Stimulated activated CD8-positive, alpha-beta memory T cell treated with anti-CD3 and anti-CD28 coated beads, Interleukin-7, amount 100 ng/mL, for 1 hour (primary cell): Measurements from ENCODE around the gene HDAC2.
"Not testable (repeated sequence)": the region's sequence is repeated elsewhere in the genome, so short reads cannot be mapped to it uniquely, and the experiment has no call there.

Experiments
- DNase-seq, 2 donors: peaks; one replicate each; pipeline ENCODE4 v3.0.0-alpha.2; 2020; ENCODE audit warnings: low read depth in 2 of 2

Gene HDAC2

GRCh38 chr6:113970805-113971676 lies at the start of gene HDAC2:
TSS of gene HDAC2 (minus strand) at chr6:113971148. CDS start at chr6:113970908, 240 bp downstream.
- DNase-seq = peak; percentile 73 to 75

- DNase-seq = no peak
Observed at GRCh38 chr6:114020196-114020595, 49.2 kb upstream of the HDAC2 start.

GRCh38 chr6:114017146-114017545 lies 46.2 kb upstream of the HDAC2 start:
- DNase-seq = not testable (repeated sequence)

GRCh38 chr6:114014106-114014505 lies 43.2 kb upstream of the HDAC2 start:
- not testable (repeated sequence) for DNase-seq

- DNase-seq = not testable (repeated sequence)
Observed at GRCh38 chr6:114011486-114011885, 40.5 kb upstream of the HDAC2 start.

GRCh38 chr6:114010540-114010939 lies 39.6 kb upstream of the HDAC2 start:
- DNase-seq = no peak

- DNase-seq = no peak
Observed at GRCh38 chr6:114009192-114009591, 38.2 kb upstream of the HDAC2 start.

GRCh38 chr6:114008331-114008730 lies 37.4 kb upstream of the HDAC2 start:
- DNase-seq = no peak

- no peak for DNase-seq
Observed at GRCh38 chr6:114007516-114007915, 36.6 kb upstream of the HDAC2 start.

- DNase-seq = no peak
Observed at GRCh38 chr6:114001354-114001753, 30.4 kb upstream of the HDAC2 start.

GRCh38 chr6:114000069-114000468 lies 29.1 kb upstream of the HDAC2 start:
- DNase-seq = no peak

GRCh38 chr6:113999284-113999683 lies 28.3 kb upstream of the HDAC2 start:
- DNase-seq = no peak

GRCh38 chr6:113998811-113999210 lies 27.9 kb upstream of the HDAC2 start:
- no peak for DNase-seq

- DNase-seq = no peak
Observed at GRCh38 chr6:113997116-113997515, 26.2 kb upstream of the HDAC2 start.

- DNase-seq = no peak
Observed at GRCh38 chr6:113995634-113996033, 24.7 kb upstream of the HDAC2 start.

GRCh38 chr6:113994934-113995342 lies 24.0 kb upstream of the HDAC2 start:
- DNase-seq = no peak

- DNase-seq = no peak
Observed at GRCh38 chr6:113989675-113990074, 18.7 kb upstream of the HDAC2 start.

GRCh38 chr6:113982675-113983074 lies 11.7 kb upstream of the HDAC2 start:
- DNase-seq = not testable (repeated sequence)

- no peak for DNase-seq
Observed at GRCh38 chr6:113982055-113982550, 11.2 kb upstream of the HDAC2 start.

- no peak for DNase-seq
Observed at GRCh38 chr6:113980937-113981554, 10.1 kb upstream of the HDAC2 start.

GRCh38 chr6:113979937-113980336 lies 9.0 kb upstream of the HDAC2 start:
- no peak for DNase-seq

GRCh38 chr6:113978084-113978675 lies 7.2 kb upstream of the HDAC2 start:
- DNase-seq = no peak

GRCh38 chr6:113976806-113977205 lies 5.9 kb upstream of the HDAC2 start:
- DNase-seq = no peak
